GM10248 (cell line): ENCODE data around the gene LGR6.

ENCODE experiments used
- CTCF ChIA-PET: fragments of 300-600 bp; sonication (Branson Sonifier 250); formaldehyde crosslinking; extraction: SDS; loops from one replicate; lab custom pipeline; 2021; ENCODE audit warnings: antibody characterized with exemption; lab: Yijun Ruan, JAX
- POLR2A ChIA-PET: fragments of 350-650 bp; sonication (Branson Sonifier 250); formaldehyde crosslinking; extraction: SDS; loops from one replicate; lab custom pipeline; 2020; ENCODE audit warnings: antibody characterized with exemption; lab: Yijun Ruan, JAX
- DNase-seq: peaks from one replicate; pipeline ENCODE4 v3.0.0; 2012; ENCODE audit errors: extremely low spot score
- TF ChIP-seq, protein P1 (sequence below): IDR thresholded peaks from 2 replicates; pipeline ENCODE4 v1.5.1; 2012; ENCODE audit warnings: mild to moderate bottlenecking, low read depth; ENCODE audit errors: extremely low read depth, missing control alignments, control extremely low read depth

LGR6 gene

DNA sequence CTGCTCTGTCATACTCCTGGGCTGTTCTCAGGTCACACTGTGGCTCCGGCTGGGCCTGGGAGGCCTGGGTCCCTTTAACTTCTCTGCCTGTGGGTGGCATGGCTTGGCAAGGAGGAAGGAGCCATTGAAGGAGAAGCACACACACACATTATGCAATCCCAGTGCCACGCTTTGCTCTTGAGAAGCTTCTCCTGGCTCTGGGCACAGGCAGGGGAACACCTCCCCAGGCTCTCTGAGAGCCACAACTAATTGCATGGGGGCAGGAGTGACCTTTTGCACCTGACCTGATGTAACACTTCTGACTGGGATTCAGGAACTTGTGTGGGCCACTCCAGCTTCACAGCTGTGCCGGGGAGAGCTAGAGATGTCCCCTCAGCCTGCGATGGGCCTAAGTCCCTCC lies 23.1 kb downstream of the LGR6 start:
- CTCF ChIA-PET = no interaction called here
- TF ChIP-seq, protein P1, sequence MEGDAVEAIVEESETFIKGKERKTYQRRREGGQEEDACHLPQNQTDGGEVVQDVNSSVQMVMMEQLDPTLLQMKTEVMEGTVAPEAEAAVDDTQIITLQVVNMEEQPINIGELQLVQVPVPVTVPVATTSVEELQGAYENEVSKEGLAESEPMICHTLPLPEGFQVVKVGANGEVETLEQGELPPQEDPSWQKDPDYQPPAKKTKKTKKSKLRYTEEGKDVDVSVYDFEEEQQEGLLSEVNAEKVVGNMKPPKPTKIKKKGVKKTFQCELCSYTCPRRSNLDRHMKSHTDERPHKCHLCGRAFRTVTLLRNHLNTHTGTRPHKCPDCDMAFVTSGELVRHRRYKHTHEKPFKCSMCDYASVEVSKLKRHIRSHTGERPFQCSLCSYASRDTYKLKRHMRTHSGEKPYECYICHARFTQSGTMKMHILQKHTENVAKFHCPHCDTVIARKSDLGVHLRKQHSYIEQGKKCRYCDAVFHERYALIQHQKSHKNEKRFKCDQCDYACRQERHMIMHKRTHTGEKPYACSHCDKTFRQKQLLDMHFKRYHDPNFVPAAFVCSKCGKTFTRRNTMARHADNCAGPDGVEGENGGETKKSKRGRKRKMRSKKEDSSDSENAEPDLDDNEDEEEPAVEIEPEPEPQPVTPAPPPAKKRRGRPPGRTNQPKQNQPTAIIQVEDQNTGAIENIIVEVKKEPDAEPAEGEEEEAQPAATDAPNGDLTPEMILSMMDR = no peak
- POLR2A ChIA-PET = no interaction called here
- DNase-seq = no peak

GRCh38 chr1:202217516-202217915 lies 23.9 kb downstream of the LGR6 start:
- CTCF ChIA-PET = interaction anchor here (1.3 kb wide), 1 partner anchor 98 kb away, joined by 3 read pairs; no protein-coding TSS in a partner anchor
- TF ChIP-seq, protein P1 = no peak
- POLR2A ChIA-PET = no interaction called here
- no peak for DNase-seq

DNA sequence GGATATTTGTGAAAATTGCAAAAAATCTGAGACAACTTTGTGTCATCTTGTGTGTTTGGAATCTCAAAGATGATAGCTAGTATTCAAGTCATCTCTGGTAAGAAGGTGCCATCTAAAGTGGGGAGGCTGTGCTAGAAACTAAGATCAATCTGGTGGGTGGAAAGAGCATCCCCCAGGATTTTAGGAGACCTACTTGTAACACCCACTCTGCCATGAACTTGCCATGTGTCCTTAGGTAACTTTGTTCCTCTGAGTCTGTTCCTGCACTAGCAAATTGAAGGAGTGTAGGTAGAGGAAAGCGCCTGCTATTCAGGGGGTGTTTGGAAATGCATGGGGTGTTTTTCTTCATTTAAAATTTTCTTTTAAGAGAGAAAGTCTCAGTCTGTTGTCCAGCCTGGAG lies 24.4 kb downstream of the LGR6 start:
- TF ChIP-seq, protein P1 = no peak
- POLR2A ChIA-PET = no interaction called here
- CTCF ChIA-PET = interaction anchor here (1.3 to 2.6 kb wide), 2 partner anchors 29 to 98 kb away, joined by 3 to 5 read pairs; no protein-coding TSS in a partner anchor
- DNase-seq = no peak

GRCh38 chr1:202220733-202221132 lies 27.1 kb downstream of the LGR6 start:
- ChIA-PET POLR2A (no interaction called here), CTCF (interaction anchor here (1.3 kb wide), 1 partner anchor 499 kb away, joined by 3 read pairs; no protein-coding TSS in a partner anchor)
- DNase-seq = no peak
- TF ChIP-seq, protein P1 = no peak

DNA sequence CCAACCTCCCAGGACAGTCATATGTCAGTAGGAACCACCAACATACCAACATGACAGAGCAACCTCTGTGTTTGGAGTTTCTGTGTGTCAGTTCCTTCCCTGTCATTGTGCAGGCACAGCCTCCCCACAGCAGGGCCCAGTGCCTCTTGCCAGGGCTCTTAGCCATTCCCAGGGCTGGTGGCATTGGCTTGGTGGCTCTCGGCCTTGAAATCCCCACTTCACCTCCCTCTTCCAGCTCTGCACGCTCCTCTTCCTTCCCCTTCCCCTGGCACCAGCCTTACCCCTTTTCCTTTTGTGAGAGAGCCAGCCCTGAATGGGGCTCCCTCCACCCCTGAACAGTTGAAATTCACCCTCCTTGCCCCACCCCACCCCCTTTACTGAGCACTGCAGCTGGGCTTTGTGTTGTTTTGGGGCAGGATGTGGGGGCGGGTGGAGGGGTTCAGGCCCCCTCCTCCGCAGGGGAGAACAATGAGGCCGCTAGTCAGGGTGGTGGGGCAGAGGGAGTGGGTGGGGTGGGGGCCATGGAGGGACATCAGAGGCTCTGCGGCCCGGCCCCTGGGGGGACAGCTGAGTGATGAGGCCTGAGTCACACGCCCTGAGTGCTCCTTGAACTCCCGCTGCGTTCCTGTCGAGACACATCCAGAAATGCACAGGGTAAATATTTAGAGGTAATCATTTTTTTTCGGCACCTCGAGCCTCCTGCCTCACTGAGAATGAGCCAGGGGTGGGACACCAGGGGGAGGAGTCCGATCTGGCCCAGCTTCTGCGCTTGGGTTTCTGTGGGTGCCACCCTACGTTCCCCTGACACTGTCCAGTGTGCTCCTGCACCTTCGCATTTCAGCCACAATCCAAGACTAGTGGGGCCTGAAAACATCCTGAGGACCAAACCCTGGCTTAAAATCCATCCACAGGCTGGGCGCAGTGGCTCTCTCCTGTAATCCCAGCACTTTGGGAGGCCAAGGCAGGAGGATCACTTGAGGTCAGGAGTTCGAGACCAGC lies 28.6 kb downstream of the LGR6 start:
- no peak for DNase-seq
- ChIA-PET CTCF (interaction anchor here (1.0 to 1.3 kb wide), 2 partner anchors 34 to 498 kb away, joined by 3 read pairs; no protein-coding TSS in a partner anchor), POLR2A (no interaction called here)
- TF ChIP-seq, protein P1 = no peak

DNA sequence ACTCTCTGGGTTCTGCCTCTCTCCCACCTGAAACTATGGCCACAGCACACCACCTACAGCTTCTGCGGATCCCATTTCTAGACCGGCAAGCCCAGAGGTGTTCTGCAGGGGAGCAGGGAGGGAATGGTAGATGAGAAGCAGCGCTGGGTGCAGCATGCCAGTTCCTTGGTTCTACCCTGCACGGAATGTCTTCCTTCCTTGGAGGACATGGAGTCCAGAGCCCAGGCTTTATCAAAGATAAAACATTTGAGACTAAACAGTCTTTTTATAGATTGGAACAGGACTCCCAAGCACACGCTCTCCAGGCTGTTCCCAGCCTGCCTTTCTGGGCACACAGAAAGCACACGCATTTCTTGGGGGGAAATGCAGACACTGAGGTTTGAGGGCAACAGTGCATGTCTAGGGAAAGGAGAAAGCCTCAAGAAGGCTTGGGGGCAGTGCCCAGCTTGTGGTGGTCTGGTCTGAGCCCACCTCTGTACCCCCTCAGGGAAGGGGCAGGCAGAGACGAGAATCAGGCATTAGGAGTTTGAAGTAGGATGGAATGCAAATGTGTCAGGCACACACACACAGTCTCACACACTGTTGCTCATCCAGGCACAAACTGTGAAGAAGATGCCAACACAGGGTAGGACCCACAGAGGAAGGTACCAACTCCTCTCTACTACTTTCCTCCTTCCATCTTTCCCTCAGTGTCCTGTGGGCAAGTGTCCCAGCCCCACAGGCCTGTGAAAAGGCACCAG lies 29.7 kb downstream of the LGR6 start:
- no peak for DNase-seq
- TF ChIP-seq, protein P1 = no peak
- CTCF ChIA-PET = interaction anchor here (1.8 kb wide), 1 partner anchor 8 kb away, joined by 6 read pairs; no protein-coding TSS in a partner anchor
- POLR2A ChIA-PET = no interaction called here
